RWPE2 (cell line): Measurements from ENCODE around the gene B4GALT3.

Experiments
- ATAC-seq: fragments of 200-7000 bp; cut with Tn5 transposase; 3 replicates; pipeline ENCODE4 v1.9.1; 2021; ENCODE audit warnings: low read depth
- DNase-seq: peaks from one replicate; pipeline ENCODE4 v3.0.0-alpha.2; 2020; ENCODE audit warnings: low spot score
- H3K27ac ChIP-seq: fragments of 450-650 bp; 2 replicates; pipeline ENCODE4 v1.5.1; 2017; ENCODE audit warnings: mild to moderate bottlenecking; ENCODE audit not compliant: poor library complexity, severe bottlenecking
- H3K27me3 ChIP-seq: fragments of 250-450 bp; sonication (Bioruptor Pico); 2 replicates; pipeline ENCODE4 v1.5.1; 2021; ENCODE audit warnings: mild to moderate bottlenecking, moderate library complexity; ENCODE audit not compliant: insufficient read depth, poor library complexity, severe bottlenecking
- H3K36me3 ChIP-seq: fragments of 250-450 bp; sonication (Bioruptor Pico); 2 replicates; pipeline ENCODE4 v1.5.1; 2020; ENCODE audit warnings: low read depth, mild to moderate bottlenecking, moderate library complexity
- H3K4me1 ChIP-seq: fragments of 250-450 bp; sonication (Bioruptor Pico); 2 replicates; pipeline ENCODE4 v1.5.1; 2021; ENCODE audit warnings: mild to moderate bottlenecking, moderate library complexity; ENCODE audit not compliant: insufficient read depth, poor library complexity, severe bottlenecking
- H3K4me3 ChIP-seq: fragments of 250-450 bp; sonication (Bioruptor Pico); 2 replicates; pipeline ENCODE4 v1.5.1; 2021; ENCODE audit warnings: mild to moderate bottlenecking, moderate library complexity; ENCODE audit not compliant: severe bottlenecking
- H3K9me3 ChIP-seq: fragments of 250-450 bp; sonication (Bioruptor Pico); 2 replicates; pipeline ENCODE4 v1.5.1; 2021; ENCODE audit warnings: mild to moderate bottlenecking, moderate library complexity; ENCODE audit not compliant: severe bottlenecking
- TF ChIP-seq, protein P1 (sequence below): fragments of 450-650 bp; IDR thresholded peaks from one replicate; pipeline ENCODE4 v1.5.1; 2017; ENCODE audit warnings: mild to moderate bottlenecking, moderate library complexity; ENCODE audit not compliant: poor library complexity, severe bottlenecking

The B4GALT3 gene

DNA sequence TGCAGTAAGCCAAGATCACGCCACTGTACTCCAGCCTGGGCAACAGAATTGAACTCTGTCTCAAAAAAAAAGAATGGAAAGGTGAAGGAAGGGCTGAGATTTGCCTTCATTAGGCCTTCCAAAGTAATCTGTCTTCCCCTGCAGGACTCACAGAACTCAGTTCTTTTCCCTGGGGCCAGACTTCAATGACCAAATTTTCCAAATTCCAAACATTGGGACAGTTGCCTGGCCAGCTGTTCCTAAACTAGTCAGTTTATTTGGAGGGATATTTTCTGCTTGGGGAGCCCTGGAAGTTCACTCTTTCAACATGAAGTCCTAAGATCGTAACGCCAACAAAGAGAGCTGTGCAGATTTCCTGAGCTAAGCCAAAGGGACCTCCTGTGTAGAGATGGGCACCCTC is 39.4 kb downstream of the B4GALT3 start:
- no peak for DNase-seq
- peaks cover 4% of the 10 kb centered on the region for H3K4me1 ChIP-seq
- H3K36me3 ChIP-seq: no peaks in the 10 kb centered on the region
- H3K27ac ChIP-seq: no peak overlapping the region
- TF ChIP-seq, protein P1, sequence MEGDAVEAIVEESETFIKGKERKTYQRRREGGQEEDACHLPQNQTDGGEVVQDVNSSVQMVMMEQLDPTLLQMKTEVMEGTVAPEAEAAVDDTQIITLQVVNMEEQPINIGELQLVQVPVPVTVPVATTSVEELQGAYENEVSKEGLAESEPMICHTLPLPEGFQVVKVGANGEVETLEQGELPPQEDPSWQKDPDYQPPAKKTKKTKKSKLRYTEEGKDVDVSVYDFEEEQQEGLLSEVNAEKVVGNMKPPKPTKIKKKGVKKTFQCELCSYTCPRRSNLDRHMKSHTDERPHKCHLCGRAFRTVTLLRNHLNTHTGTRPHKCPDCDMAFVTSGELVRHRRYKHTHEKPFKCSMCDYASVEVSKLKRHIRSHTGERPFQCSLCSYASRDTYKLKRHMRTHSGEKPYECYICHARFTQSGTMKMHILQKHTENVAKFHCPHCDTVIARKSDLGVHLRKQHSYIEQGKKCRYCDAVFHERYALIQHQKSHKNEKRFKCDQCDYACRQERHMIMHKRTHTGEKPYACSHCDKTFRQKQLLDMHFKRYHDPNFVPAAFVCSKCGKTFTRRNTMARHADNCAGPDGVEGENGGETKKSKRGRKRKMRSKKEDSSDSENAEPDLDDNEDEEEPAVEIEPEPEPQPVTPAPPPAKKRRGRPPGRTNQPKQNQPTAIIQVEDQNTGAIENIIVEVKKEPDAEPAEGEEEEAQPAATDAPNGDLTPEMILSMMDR: no peak
- H3K4me3 ChIP-seq: no peak overlapping the region
- no peaks in the 10 kb centered on the region for H3K9me3 ChIP-seq
- no peaks in the 10 kb centered on the region for H3K27me3 ChIP-seq
- ATAC-seq: no peak

DNA sequence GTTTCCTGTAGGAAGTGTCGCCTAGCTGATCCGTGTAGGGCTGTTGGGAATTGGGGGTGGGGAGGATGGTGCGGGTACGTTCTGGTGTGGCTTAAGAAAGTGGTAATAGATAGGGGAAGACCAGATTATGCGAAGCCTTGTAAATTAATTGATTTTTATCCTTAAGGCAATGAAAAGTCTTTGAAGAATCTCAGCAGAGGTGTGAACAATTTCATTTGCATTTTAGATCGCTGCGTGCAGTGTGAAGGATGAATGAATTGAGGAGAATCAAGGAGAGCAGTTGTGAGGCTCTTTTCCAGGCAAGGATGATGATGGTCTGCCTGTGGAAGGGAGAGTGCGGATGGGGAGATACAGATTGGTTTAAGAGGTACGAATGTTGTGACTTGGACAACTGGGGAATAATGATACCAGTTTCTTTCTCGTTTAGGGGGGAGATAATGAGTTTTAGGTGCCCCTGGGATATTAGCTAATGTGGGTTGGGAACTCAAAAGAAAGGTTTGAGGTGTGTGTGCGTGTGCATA is 44.0 kb downstream of the B4GALT3 start:
- no peaks in the 10 kb centered on the region for H3K27me3 ChIP-seq
- peak overlapping the region; percentile 56 for H3K4me3 ChIP-seq
- H3K27ac ChIP-seq: peak overlapping the region; percentile 88
- TF ChIP-seq, protein P1: no peak
- H3K36me3 ChIP-seq: peaks cover 26% of the 10 kb centered on the region
- ATAC-seq (no peak), DNase-seq (no peak)
- peaks cover 7% of the 10 kb centered on the region for H3K4me1 ChIP-seq
- H3K9me3 ChIP-seq: no peaks in the 10 kb centered on the region

DNA sequence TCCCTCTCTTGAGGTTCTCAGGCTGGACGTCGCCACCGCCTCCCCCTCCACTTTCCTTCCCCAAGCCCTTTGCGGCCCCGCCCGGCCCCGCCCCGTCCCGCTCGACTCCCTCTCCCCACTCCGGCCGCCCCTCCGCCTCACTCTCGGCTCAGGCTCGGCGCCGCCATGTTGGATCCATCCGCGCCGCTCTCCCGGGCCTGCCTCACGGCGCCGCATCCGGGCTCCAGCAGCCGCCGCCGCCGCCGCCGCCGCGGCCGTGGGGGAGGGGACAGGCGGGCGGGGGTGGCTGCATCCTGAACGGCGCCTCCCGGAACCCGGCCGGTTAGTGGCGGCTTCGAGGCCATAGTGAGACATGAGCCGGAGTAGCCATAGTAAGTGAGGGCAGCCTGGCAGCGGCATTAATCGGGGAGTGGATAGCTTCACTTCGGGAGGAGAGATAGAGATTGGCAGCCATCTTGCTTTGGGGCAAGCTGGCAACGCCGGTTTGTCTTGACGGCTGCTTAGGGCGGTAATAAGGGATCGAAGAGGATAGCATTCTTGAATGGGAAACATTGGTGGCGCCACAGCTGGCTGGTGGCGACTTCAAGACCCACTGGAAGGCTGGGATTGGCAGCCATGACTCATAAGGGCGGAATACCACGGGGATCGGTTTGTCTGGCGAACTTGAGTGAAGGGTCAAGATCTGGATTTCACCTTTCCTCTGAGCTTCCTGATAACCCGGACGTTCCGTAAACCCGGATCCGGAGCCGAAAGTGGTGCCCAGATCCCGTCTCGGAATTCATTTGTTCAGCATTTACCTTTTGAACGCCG is 44.7 kb downstream of the B4GALT3 start, which contains the start of gene DEDD:
DEDD (minus strand) TSS at position 258 of the 810 bp plus-strand sequence. CDS start 8,205 bp downstream, outside the sequence.
- Histone ChIP-seq H3K9me3 (no peaks in the 10 kb centered on the region), H3K4me1 (peaks cover 7% of the 10 kb centered on the region), H3K4me3 (peak within 1 kb of the TSS; percentile 56), H3K27me3 (no peaks in the 10 kb centered on the region), H3K36me3 (peaks cover 33% of the 10 kb centered on the region), H3K27ac (peak within 1 kb of the TSS; percentile 88)
- TF ChIP-seq, protein P1: peak; percentile 35
- peak; percentile 90 for ATAC-seq
- DNase-seq: peak; percentile 94

DNA sequence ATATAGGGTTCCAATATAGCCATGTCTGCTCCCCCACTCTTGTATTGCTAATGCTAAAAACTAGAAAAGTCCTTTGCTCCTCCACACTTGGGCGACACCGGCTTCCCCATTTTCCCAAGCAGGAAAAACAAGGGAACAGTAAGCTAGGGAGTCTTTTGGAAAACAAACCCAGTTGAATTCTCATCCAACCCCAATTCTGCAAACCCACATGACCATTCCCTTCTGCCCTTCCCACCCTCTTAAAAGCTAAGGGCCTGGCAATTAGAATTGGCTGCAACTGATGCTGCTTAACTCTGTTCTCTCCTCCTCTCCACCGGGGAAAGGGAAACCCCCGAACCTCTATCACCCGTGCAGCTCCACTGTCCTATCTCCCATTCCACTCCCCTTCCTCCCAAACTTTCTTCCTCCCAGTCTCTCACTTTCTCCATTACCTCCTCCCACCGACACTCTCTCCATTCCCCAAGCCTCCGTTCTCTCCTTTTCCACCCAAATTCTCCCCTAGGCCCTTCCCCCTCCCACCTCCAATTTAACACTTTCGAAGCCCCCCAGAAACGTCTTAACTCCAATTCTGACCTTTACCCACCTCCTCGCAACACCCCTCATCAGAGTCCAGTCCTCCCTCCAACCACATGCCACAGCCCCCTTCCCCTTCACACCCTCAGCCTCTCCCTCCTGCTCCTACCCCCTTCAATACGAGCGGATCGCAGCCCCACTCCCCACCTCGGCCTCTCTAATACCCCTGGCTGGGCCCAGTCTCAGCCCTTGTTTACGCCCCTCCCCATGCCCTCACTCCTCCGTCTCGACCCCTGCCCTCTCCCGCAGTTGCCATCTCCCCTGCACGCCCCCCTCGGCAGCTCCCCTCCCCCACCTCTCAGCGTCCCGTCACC is 45.5 kb downstream of the B4GALT3 start:
- DNase-seq (no peak), ATAC-seq (peak; percentile 2; the same call in 1 of the 3 replicates)
- TF ChIP-seq, protein P1: no peak
- Histone ChIP-seq H3K4me3 (peak overlapping the region; percentile 56), H3K9me3 (no peaks in the 10 kb centered on the region), H3K27me3 (no peaks in the 10 kb centered on the region), H3K4me1 (peaks cover 7% of the 10 kb centered on the region), H3K36me3 (peaks cover 41% of the 10 kb centered on the region), H3K27ac (peak overlapping the region; percentile 88)
